ENCODE results near the gene POLE.

POLE gene, protein sequence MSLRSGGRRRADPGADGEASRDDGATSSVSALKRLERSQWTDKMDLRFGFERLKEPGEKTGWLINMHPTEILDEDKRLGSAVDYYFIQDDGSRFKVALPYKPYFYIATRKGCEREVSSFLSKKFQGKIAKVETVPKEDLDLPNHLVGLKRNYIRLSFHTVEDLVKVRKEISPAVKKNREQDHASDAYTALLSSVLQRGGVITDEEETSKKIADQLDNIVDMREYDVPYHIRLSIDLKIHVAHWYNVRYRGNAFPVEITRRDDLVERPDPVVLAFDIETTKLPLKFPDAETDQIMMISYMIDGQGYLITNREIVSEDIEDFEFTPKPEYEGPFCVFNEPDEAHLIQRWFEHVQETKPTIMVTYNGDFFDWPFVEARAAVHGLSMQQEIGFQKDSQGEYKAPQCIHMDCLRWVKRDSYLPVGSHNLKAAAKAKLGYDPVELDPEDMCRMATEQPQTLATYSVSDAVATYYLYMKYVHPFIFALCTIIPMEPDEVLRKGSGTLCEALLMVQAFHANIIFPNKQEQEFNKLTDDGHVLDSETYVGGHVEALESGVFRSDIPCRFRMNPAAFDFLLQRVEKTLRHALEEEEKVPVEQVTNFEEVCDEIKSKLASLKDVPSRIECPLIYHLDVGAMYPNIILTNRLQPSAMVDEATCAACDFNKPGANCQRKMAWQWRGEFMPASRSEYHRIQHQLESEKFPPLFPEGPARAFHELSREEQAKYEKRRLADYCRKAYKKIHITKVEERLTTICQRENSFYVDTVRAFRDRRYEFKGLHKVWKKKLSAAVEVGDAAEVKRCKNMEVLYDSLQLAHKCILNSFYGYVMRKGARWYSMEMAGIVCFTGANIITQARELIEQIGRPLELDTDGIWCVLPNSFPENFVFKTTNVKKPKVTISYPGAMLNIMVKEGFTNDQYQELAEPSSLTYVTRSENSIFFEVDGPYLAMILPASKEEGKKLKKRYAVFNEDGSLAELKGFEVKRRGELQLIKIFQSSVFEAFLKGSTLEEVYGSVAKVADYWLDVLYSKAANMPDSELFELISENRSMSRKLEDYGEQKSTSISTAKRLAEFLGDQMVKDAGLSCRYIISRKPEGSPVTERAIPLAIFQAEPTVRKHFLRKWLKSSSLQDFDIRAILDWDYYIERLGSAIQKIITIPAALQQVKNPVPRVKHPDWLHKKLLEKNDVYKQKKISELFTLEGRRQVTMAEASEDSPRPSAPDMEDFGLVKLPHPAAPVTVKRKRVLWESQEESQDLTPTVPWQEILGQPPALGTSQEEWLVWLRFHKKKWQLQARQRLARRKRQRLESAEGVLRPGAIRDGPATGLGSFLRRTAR (N-terminal part only)

DNA sequence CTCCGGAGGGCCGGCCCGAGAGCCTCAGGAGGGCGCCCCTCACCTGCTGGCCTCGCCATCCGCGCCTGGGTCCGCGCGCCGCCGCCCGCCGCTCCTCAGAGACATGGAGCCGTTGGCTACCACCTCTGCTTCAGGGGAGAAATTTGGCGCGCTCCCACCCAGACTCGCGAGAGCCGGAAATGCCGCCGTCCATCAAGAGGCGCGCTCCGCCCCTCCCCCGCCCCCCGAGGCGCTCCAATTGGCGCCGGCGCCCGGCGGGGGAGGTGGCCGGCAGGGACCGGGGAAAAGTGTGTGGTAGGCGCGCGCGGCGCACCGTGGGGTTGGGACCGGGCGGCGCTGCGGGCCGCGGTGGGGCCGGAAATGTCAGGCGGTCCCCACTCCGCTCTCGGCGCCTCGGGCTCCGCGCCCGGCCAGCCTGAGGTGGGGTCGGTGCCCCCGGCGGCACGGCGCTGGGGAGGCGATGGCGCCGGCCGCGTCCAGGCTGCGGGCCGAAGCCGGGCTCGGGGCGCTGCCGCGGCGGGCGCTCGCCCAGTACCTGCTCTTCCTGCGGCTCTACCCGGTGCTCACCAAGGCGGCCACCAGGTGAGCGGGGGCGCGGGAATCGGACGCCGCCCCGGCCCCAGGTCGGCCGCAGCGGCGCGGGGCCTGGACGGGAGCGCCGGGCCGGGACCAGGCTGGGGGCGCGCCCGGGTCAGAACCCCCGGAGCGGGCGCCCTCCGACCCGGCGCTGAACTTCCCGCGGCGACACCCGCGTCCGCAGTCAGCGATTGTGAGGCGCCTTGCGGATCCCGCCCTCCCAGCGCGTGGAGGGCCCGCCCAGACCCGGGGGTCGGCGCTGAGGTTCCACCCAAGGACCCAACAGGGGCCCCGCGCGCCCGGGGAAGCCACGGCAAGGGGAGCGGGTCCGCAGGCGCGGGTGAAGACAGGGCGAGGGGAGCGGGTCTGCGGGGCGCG, at the start of gene POLE, which contains the start of gene PXMP2:
Gene POLE, minus strand, starts transcription at position 132 of the 954 bp plus-strand sequence. Its CDS starts 27 bp downstream, at position 105.
Gene PXMP2, plus strand, starts transcription at position 377 of the 954 bp plus-strand sequence. Its CDS starts 84 bp downstream, at position 461.
- DNase-seq, result peak; percentile 90

DNA sequence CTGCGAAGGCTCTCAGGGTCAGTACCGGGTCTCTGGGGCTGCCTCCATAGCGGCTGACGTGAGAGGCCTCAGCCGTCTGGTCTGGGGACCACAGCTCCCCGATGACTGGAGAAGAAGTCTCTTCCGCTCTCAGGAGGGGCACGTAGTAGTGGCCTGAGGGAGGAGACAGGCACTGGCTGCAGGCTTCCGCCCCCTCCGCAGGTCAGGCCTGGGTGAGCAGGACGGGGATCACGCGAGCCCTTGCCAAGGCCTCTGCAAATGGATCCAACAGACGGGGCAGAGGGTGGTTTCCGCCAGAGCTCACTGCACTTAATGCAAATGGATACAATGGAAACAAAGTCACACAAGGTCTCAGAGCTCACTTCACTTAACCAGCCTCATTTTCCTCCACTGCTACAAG, 49.8 kb upstream of the POLE start:
- DNase-seq, result no peak

DNA sequence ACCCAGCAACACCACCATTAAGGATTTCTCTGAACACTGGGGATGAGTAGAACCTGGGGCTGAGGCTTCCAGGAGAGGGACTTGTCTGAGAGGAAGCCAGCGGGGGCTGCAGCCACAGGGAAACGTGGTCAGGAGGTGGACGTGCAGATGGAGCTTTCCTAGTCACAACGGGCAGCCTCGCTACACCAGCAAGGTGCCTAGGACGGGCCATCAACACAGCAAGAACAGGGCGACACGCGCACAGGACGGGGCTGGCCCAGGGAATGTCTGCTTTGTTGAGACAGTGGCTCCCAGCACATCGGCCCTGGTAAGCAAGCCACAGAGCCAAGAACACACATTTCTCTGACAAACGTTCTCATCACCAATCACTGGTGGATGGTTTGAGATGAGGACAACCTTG, 49.2 kb upstream of the POLE start:
- DNase-seq, result no peak

DNA sequence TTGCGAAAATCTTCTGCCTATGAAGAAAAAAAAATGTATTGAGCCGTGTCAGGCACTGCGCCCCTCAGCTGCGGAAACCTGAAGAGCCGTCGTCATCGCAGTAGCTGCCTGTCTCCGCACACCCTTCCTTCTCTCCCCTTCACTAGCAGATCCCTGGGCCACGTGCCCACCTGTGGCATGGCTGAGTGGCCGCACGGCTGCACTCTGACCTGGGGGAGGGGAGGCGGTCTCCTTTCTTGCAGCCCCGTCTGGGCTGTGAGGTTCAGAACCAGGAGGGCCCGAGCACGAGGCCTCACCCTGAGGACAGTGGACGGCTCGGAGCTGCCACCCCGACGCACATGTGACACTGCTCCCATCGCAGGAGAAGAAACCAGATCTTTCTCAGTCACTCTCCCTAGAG, 48.4 kb upstream of the POLE start:
- DNase-seq, result no peak

DNA sequence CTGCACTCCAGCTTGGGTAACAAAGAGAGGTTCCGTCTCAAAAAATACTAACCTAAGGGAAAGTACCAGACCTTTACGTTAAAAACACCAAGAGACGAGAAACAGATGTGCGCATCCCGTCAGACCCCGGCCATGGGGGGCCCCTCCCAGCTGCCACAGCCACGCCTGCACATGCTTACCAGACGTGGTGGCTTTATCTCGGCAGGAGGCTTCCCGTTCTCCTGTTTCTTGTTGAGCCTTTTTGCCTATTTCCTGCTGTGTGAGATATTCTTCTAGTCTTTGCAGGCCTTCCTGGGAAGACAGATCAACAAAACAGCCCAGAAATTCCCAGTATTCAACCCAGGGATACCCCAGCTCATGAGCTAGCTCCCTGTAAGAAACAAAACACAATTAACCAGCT, 47.1 kb upstream of the POLE start:
- DNase-seq, result no peak

DNA sequence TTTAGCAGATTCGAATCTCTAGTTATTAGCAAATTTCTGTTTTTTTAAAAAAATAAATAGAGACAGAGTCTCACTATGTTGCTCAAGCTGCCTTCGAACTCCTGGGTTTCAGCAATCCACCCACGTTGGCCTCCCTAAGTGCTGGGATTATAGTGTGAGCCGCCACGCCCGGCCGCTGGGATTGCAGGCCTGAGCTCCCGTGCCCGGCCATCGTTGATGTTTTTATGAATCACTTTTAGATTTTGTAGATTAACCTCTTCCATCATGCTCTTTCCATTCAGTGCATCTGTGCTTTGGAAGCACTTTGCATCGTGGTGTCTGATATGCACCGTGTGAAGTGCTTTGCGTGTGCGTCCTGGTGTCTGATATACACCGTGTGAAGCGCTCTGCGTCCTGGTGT, 44.4 kb upstream of the POLE start:
- no peak for DNase-seq

DNA sequence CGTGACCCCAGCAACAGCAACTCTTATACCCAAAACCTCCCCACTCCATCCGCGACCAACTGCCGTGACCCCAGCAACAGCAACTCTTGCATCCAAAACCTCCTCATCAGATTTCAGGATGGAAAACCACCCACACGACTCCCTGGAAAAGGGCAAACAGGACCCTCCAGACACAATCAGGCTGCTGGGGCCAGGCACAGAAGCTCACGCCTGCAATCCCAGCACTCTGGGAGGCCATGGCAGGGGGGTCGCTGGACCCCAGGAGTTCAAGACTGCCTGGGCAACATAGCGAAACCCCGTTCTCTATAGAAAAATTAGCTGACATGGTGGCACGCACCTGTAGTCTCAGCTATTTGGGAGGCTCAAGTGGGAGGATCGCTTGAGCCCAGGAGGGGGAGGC, 43.2 kb upstream of the POLE start:
- no peak for DNase-seq

DNA sequence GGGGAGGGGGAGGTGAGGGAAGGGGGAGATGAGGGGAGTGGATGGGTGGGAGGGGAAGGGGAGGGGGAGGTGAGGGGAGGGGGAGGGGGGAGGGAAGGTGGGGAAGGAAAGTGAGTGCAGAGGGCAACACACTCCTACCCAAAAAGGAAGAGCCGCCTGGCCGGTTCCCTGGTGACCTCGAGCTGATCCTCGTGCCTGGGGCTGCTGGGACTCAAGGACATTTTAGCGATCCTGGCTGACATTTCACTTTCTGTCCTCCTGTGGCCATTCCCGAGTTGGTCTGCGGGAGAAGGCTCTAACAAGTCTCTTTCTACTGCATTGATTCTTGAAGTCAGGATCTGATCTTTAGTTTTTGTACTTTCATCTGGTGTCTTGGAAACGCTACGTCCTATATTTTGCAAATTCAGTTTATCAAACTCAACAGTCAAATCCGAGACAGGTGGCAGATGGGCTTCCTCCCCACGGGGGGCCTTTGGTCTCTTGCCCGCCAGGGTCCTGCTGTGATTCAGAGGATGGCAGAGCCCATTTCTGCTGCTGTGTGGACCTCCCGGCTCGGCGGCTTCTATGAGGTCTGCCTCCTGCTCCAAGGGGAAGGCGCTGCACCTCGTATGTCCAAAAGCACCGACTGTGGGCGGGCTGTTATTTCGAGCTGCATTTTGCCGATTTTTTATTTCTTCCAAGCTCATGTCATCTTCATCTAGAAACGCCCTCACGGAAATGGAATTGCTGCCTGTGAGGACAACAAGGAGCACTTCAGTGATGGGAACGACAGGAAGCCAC, 42.6 kb upstream of the POLE start:
- no peak for DNase-seq

DNA sequence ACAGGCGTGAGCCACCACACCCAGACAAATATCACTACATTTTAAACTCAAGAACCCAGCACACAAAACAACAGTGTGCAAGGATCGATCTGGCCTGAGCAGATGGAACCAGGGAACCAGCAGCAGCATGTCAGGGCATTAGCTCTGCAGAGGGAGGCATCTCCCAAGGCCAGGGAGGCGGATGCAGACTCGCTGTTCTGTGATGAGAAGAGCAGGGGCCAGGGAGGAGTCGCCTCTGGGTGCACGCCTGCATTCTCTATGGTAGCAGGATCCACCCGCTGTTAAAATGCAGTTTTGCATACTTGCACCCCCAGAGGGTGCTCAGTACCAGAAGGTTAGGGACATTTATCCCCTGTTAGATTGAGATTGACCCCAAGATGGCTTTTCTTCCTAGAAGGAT, 41.4 kb upstream of the POLE start:
- no peak for DNase-seq

DNA sequence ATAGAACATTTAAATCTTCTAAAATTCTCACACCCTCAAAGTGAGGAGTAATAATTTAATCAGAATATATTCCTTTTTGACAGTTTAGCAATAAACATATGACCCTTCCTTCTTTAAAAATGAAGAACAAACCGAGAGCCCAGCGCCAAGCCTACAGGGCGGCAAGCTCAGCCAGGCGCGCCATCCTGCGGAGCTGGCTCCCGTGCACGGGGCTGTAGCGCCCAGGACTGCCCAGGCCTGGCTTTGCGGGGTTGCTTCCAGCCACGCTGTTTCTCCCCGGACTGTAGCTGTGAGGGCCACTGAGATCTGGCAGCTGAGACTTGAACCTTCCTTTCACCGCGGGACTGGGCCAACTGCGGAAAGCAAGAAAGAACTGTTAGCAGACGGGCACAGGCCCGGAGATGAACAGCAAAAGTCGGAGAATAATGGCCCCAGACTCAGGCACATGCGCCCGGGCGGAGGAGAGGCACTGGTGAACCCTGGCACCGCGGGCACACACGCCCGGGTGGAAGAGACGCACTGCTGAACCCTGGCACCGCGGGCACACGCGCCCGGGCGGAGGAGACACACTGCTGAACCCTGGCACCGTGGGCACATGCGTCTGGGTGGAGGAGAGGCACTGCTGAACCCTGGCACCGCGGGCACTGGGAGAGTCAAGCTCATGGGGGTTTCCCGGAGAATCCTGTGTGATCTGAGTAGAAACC, 40.1 kb upstream of the POLE start:
- no peak for DNase-seq

DNA sequence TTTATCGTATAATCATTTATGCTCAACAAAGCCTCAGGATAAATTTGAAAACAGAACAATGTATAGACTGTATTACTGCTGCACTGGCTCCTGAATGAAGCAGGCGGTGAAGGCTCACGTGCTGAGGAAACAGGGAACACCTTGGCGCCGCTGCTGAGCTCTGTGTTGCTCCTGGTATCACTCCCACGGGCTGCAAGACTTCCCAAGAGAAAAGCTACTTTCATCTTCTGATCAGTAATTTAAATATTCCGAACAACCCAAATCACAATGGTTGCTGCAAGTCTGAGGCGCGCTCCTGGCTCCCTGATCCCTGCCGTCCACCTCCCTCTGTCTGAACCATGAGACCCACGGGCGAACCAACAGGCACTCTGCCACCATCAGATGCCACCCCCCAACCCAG, 39.2 kb upstream of the POLE start:
- DNase-seq, result no peak

DNA sequence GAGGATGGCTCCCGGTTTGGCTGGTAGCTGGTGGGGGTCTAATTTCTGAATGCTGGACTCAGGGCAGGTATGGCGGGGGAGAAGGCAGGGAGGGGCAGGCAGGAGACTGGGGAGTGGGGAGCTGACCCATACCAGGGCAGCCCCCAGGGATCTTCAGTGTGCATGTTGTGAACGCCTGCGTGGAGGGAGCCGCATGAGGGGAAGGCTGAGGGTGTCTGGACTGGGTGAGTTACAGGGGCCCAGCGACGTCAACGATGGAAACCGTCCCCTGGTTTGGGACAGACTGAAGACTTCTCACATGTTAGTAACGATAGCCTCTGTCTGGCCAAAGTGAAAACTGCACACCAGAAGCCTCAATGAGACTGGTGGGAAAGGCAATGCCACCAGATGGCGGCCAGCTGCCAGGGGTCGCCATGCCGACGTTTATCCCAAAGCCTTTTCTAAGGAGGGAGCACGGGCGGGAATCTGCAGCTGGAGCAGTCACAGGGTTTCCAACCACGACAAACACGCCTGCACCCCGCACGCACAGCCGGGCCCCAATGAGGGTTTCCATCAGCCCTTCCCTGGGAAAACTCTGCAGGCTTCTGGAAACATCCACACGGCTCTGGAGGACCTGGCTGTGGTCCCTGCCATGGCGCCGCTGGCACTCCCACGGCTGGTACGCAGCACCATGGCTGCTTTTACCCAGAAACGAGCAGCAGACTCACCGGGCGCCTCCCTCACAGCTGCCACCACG, 37.5 kb upstream of the POLE start:
- DNase-seq, result no peak

DNA sequence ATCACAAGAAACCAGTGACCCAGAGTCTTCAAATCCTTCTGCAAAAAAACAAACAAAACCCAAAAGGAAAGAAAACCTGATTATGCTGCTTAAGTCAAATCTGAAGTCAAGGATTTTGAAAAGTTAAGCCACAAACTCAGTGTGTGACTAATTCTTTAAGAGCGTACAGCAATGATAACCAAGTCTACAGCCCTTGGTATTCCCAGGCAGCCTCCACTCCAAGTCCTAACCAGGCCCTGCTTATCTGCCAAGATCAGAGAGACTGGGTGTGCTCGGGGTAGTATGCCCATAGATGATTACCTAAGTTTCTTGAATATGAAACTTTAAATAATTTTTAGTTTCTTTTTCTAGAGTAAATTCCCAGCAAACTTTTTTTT, 36.6 kb upstream of the POLE start:
- no peak for DNase-seq

DNA sequence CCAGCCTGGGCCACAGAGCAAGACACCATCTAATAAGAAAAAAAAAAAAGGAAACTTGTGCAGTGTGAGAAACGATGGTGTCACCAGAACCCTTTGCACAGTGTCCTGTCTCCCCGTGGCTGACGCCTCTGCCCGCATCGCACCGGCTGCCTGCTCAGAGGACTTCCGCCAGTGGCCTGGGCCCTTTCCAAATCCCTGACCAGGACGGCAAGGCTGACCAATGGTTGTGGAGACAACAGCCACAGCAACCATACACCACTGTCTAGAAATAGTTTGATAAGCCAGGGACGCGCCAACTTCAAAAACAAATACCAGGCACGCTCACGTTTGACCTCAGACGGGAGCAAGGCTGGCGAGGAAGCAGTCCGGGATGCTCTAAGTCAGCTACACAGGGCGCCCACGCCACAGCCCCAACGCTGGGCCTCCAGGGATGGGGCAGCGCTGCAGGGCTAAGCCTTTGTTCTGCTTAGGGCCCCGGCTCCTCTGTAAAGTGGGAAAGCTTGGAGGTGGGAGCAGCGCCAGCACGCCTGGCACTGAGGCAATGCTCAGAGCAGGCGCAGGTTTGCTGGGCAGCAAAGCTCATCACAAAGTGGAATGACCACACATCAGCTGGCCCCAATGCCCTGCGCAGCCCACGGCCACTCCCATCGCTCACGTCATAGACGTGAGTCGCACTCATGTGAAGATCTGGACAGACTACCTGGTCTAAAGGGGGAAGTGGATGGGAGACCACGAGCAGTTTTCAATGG, 36.0 kb upstream of the POLE start:
- no peak for DNase-seq

DNA sequence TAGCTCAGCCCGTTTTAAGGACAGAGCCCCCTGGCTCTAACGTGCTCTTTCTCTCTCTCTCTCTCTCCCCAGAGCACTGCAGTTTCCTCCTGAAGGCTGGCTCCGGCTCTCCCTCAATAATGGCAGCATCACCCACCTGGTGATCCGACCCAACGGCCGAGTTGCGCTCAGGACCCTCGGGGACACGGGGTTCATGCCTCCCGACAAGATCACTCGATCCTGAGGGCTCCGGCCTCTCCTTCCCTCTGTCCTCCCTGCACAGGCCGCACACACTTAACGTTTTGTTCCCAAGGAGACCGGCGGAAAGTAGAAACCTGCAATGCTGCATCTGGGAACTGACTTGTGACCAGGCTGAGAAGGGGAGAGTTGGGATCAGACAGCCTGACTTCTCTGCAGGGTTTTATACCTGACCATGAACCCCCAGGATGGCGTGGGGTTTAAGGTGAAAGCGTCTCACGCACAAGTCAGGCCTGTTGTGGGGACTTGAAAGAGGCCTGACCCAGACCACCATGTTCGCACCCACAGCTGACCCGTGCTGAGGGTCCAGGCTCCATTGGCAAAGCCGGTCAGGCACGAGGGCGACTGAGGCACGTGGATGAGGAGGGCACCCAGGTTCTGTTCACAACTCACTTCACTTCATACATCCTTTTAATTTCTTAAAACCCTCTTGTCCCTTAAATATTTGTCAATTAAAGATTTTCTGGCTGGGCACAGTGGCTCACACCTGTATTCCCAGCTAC, 33.6 kb upstream of the POLE start:
- DNase-seq, result no peak

DNA sequence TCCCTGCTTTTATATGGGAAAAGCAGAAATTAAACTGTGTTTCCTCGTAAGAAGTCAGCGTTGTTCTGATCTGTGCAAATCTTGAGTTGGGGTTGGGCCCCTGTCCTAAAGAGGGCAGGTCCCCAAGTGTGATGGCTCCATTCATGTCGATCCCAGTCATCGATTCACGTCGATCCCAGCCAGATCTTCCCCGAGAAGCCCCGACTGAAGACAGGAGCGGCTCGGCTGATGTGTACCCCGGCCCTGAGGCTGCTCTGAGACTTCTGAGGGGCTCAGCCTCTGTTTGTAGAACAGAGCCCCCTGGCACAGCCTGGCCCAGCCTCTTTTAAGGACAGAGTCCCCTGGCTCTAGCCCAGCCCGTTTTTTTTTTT, 32.8 kb upstream of the POLE start:
- DNase-seq, result no peak

DNA sequence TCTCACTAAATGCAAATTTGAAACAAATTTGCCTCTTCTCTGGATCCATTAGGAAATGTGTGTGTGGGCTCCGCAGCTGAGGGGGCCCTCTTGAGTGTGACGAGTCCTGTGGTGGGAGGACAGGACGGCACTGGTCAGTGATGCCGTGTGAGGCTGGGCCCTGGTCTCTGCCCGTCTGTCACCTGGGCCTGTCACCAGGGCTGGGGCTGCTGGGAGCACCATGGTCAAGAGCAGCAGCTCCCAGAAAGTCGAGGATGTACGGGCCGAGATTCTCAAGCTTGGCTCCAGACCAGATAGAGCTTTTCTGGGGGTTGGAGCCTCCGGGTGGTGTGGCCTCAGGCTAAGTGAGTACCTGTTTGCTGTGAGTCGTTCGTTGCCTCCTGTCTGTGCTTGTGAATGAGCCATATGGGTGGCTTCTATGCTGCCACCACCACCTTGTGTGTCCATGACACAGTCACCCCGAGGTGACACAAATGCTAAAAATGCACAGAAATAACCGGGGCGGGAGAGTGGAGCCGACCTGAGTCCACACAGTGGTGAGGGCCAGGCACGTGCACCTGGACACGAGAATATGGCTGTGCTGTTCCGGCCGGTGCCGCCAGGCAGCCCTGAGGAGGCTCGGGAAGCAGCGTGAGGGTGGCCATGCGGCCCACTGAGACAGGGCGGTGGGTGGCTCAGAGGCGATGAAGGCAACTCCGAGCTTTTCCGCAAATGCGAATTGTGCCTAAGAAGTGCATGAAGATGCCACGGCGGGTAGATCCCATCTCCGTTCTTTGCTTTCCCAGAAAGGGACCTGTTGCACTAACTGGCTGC, 32.2 kb upstream of the POLE start:
- DNase-seq, result no peak
